HCT116 (cell line): ENCODE measurements around the gene RAVER2. TPM values are rescaled to one million over a fixed set of nuclear protein-coding genes. Genes with fewer than 3 reads are reported as not detected.
A peak's percentile ranks its signal among the peaks of the same experiment; 100 is the strongest.

Experiments used
- ATAC-seq: fragments of 200-7000 bp; cut with Tn5 transposase; 2 replicates; pipeline ENCODE4 v1.9.1; 2020; ENCODE audit warnings: mild to moderate bottlenecking, moderate library complexity
- BruUV-seq: library from RNA; stranded (reverse); fragments of 400-500 nt; replicated peaks from 2 replicates; lab custom pipeline; 2021; lab: Mats Ljungman, UMichigan
- CTCF ChIA-PET: fragments of 300-600 bp; sonication (Branson Sonifier 250); formaldehyde crosslinking; loops from one replicate; lab custom pipeline; 2021; ENCODE audit warnings: antibody characterized with exemption; lab: Charles Lee
- POLR2A ChIA-PET: fragments of 300-600, 350-600 bp; sonication (Branson Sonifier 250); formaldehyde crosslinking; loops from one replicate; lab custom pipeline; 2021; ENCODE audit warnings: antibody characterized with exemption; lab: Charles Lee
- RAD21 ChIA-PET, 2 experiments: fragments of 300-600 bp; sonication (Branson Sonifier 250); formaldehyde crosslinking; loops; one replicate each; lab custom pipeline; 2023; ENCODE audit warnings: low total read pairs in 2 of 2; ENCODE audit not compliant: uncharacterized antibody in 2 of 2, unreplicated experiment in 2 of 2, low non-redundant PET in 1 of 2; lab: Charles Lee
- DNase-seq: peaks from one replicate; pipeline ENCODE4 v3.0.0-alpha.2; 2010; ENCODE audit warnings: low read depth, low spot score
- H2AFZ ChIP-seq: fragments of 200-600 bp; shearing (Covaris generic), sonication (generic); 2 replicates; pipeline ENCODE4 v1.6.1; 2017; ENCODE audit warnings: low read depth, mixed run types, mixed read lengths, antibody characterized with exemption, low read length; ENCODE audit not compliant: poor library complexity, severe bottlenecking
- H3K27ac ChIP-seq: 2 replicates; pipeline ENCODE4 v1.5.1; 2012; ENCODE audit warnings: low read depth, low read length
- H3K27me3 ChIP-seq: fragments of 200-600 bp; sonication (generic); 2 replicates; pipeline ENCODE4 v1.6.1; 2016; ENCODE audit warnings: mixed run types, low read length, mixed read lengths; ENCODE audit not compliant: insufficient read depth
- H3K36me3 ChIP-seq, 2 experiments: fragments of 200-500 bp in 1 of 2; fragments of 200-600 bp in 1 of 2; sonication (Bioruptor generic) in 1 of 2; sonication (generic) in 1 of 2; 2 replicates each; pipeline versions ENCODE4 v1.5.1 to v1.6.1; 2014 to 2016; ENCODE audit warnings: low read length in 2 of 2, inconsistent platforms in 1 of 2, mixed read lengths in 1 of 2, mixed run types in 1 of 2; ENCODE audit not compliant: insufficient read depth in 2 of 2, control insufficient read depth in 1 of 2
- H3K4me1 ChIP-seq, 2 experiments: fragments of 200-600 bp in 1 of 2; sonication (generic) in 1 of 2; 2 replicates each; pipeline versions ENCODE4 v1.5.1 to v1.6.1; 2012 to 2017; ENCODE audit warnings: low read length in 2 of 2, inconsistent platforms in 1 of 2, mild to moderate bottlenecking in 1 of 2, mixed read lengths in 1 of 2, mixed run types in 1 of 2, moderate library complexity in 1 of 2; ENCODE audit not compliant: insufficient read depth in 2 of 2, control insufficient read depth in 1 of 2
- H3K4me2 ChIP-seq: fragments of 200-600 bp; sonication (generic); 2 replicates; pipeline ENCODE4 v1.6.1; 2017; ENCODE audit warnings: mixed run types, low read length, mixed read lengths
- H3K4me3 ChIP-seq, 2 experiments: fragments of 200-600 bp in 1 of 2; sonication (generic) in 1 of 2; replicated peaks in 1 of 2; 2 replicates each; pipeline ENCODE4 v1.5.1; 2011 to 2016; ENCODE audit warnings: low read length in 2 of 2, control low read depth in 1 of 2, low read depth in 1 of 2, mild to moderate bottlenecking in 1 of 2, mixed read lengths in 1 of 2, mixed run types in 1 of 2
- H3K79me2 ChIP-seq: fragments of 200-600 bp; sonication (generic); 2 replicates; pipeline ENCODE4 v1.6.1; 2017; ENCODE audit warnings: mild to moderate bottlenecking, mixed run types, low read length, moderate library complexity, mixed read lengths; ENCODE audit not compliant: insufficient read depth
- H3K9ac ChIP-seq: fragments of 200-600 bp; sonication (generic); 2 replicates; pipeline ENCODE4 v1.6.1; 2016; ENCODE audit warnings: low read length, mixed read lengths
- H3K9me2 ChIP-seq: fragments of 200-600 bp; sonication (generic), shearing (Covaris generic); 2 replicates; pipeline ENCODE4 v1.6.1; 2017; ENCODE audit warnings: mixed run types, mild to moderate bottlenecking, moderate library complexity; ENCODE audit not compliant: insufficient read depth
- H3K9me3 ChIP-seq, 2 experiments: fragments of 200-500 bp in 1 of 2; fragments of 200-600 bp in 1 of 2; sonication (Bioruptor generic) in 1 of 2; sonication (generic) in 1 of 2; 2 replicates each; pipeline ENCODE4 v1.6.1; 2014 to 2017; ENCODE audit warnings: low read length in 2 of 2, mixed read lengths in 2 of 2, inconsistent platforms in 1 of 2, low read depth in 1 of 2, mild to moderate bottlenecking in 1 of 2, mixed run types in 1 of 2, moderate library complexity in 1 of 2; ENCODE audit not compliant: control insufficient read depth in 1 of 2, insufficient read depth in 1 of 2
- H4K20me1 ChIP-seq: fragments of 200-600 bp; sonication (generic), shearing (Covaris generic); 2 replicates; pipeline ENCODE4 v1.6.1; 2017; ENCODE audit warnings: mixed run types, mild to moderate bottlenecking, moderate library complexity; ENCODE audit not compliant: insufficient read depth
- ATF3 ChIP-seq: IDR thresholded peaks from 2 replicates; pipeline ENCODE4 v1.6.1; 2012
- CEBPB ChIP-seq: IDR thresholded peaks from 2 replicates; pipeline ENCODE4 v1.6.1; 2012; ENCODE audit warnings: low read depth
- EGR1 ChIP-seq: IDR thresholded peaks from 2 replicates; pipeline ENCODE4 v1.6.1; 2012; ENCODE audit warnings: low read depth
- ELF1 ChIP-seq: IDR thresholded peaks from 2 replicates; pipeline ENCODE4 v1.6.1; 2012; ENCODE audit warnings: low read depth, borderline replicate concordance
- EZH2 ChIP-seq: fragments of 200-600 bp; sonication (generic); IDR thresholded peaks from 2 replicates; pipeline ENCODE4 v1.6.1; 2017; ENCODE audit warnings: antibody characterized with exemption, mixed run types
- FOSL1 ChIP-seq: IDR thresholded peaks from 2 replicates; pipeline ENCODE4 v1.6.1; 2012; ENCODE audit warnings: low read depth
- JUND ChIP-seq: IDR thresholded peaks from 2 replicates; pipeline ENCODE4 v1.6.1; 2012
- POLR2A ChIP-seq: IDR thresholded peaks from 2 replicates; pipeline ENCODE4 v1.7.0; 2011; ENCODE audit warnings: borderline replicate concordance; ENCODE audit not compliant: insufficient read depth, insufficient read length; ENCODE audit errors: extremely low read depth
- POLR2AphosphoS5 ChIP-seq: IDR thresholded peaks from 2 replicates; pipeline ENCODE4 v1.6.1; 2011; ENCODE audit warnings: mild to moderate bottlenecking, low read depth, low read length, moderate library complexity
- SIN3A ChIP-seq: IDR thresholded peaks from 2 replicates; pipeline ENCODE4 v1.6.1; 2012; ENCODE audit warnings: low read depth
- SRF ChIP-seq: IDR thresholded peaks from 2 replicates; pipeline ENCODE4 v1.6.1; 2012; ENCODE audit warnings: low read depth
- TCF7L2 ChIP-seq: IDR thresholded peaks from 2 replicates; pipeline ENCODE4 v1.7.0; 2011; ENCODE audit warnings: borderline replicate concordance, inconsistent platforms; ENCODE audit not compliant: insufficient read depth, insufficient read length; ENCODE audit errors: extremely low read depth
- ZBTB33 ChIP-seq: IDR thresholded peaks from 2 replicates; pipeline ENCODE4 v1.6.1; 2011; ENCODE audit warnings: mild to moderate bottlenecking, low read length, moderate library complexity; ENCODE audit not compliant: insufficient replicate concordance; ENCODE audit errors: extremely low read depth
- intact Hi-C: fragments of 100-400 bp; cut with micrococcal nuclease; formaldehyde crosslinking; loops from 2 replicates; pipeline ENCODE4 v1.10.0; 2022
- total RNA-seq: library from RNA; stranded (reverse); gene quantifications from one replicate; pipeline ENCODE4 v1.2.1, GENCODE V29; 2021; ENCODE audit not compliant: unreplicated experiment

RAVER2 gene
- total RNA-seq, 1 experiment from 2014 or later, result 23.2 TPM

- H3K9me3 ChIP-seq, result no peaks in the 10 kb centered on the region
- peaks cover 56% of the 10 kb centered on the region for H3K79me2 ChIP-seq
- H3K27me3 ChIP-seq, result no peaks in the 10 kb centered on the region
- DNase-seq, result no peak
- H3K9ac ChIP-seq, result peak overlapping the region; percentile 85
- peak overlapping the region; percentile 96 for H3K4me2 ChIP-seq
- H4K20me1 ChIP-seq, result no peaks in the 10 kb centered on the region
- ChIA-PET CTCF (no interaction called here), RAD21 (no interaction called here), POLR2A (no interaction called here)
- H3K4me1 ChIP-seq, result peaks cover 6 to 21% of the 10 kb centered on the region in 2 experiments; a peak in 2 of 4 replicates
- peak overlapping the region; percentile 70 to 88 for H3K4me3 ChIP-seq
- H3K9me2 ChIP-seq, result no peaks in the 10 kb centered on the region
- no peak; the same call in 1 of the 2 replicates for ATAC-seq
- no peak overlapping the region for H2AFZ ChIP-seq
- BruUV-seq, result TSS peak; percentile 41
- H3K36me3 ChIP-seq, result no peaks in the 10 kb centered on the region
- intact Hi-C loops, result no loop called here
- no peak for TF ChIP-seq POLR2A
- TF ChIP-seq CEBPB, result no peak
- TF ChIP-seq ELF1, result no peak
- no peak for TF ChIP-seq POLR2AphosphoS5
- no peak for TF ChIP-seq JUND
- TF ChIP-seq SIN3A, result no peak
- no peak for TF ChIP-seq ZBTB33
- no peak for TF ChIP-seq TCF7L2
- no peak for TF ChIP-seq EGR1
- TF ChIP-seq EZH2, result no peak
- no peak for TF ChIP-seq SRF
- TF ChIP-seq FOSL1, result no peak
- TF ChIP-seq ATF3, result no peak
- H3K27ac ChIP-seq, result peak overlapping the region; percentile 60
Observed at GRCh38 chr1:64745986-64746940, 1.4 kb downstream of the RAVER2 start.
